H1 (cell line): ENCODE results near the gene UBE2E1. TPM values are rescaled to one million over a fixed set of nuclear protein-coding genes. Genes with fewer than 3 reads are reported as not detected.
A peak's percentile ranks its signal among the peaks of the same experiment; 100 is the strongest.

ENCODE experiments used
- CTCF ChIA-PET: fragments of 300-600 bp; sonication (Branson Sonifier 250); formaldehyde crosslinking; loops from one replicate; lab custom pipeline; 2021; ENCODE audit not compliant: partially characterized antibody; lab: Charles Lee
- POLR2A ChIA-PET: fragments of 300-600 bp; sonication (Branson Sonifier 250); formaldehyde crosslinking; loops from one replicate; lab custom pipeline; 2021; ENCODE audit warnings: inconsistent platforms; ENCODE audit not compliant: partially characterized antibody; lab: Charles Lee
- DNase-seq, 2 experiments: peaks; one replicate each; pipeline versions ENCODE4 v3.0.0 to v3.0.0-alpha.2; 2010 to 2022; ENCODE audit warnings: low spot score in 2 of 2, low read depth in 1 of 2, mixed read lengths in 1 of 2
- FAIRE-seq: peaks from 2 replicates; lab custom pipeline; 2011; peaks lifted over from hg19 to GRCh38; lab: Jason Lieb, UNC
- H2AFZ ChIP-seq: 2 replicates; pipeline ENCODE4 v1.8.1; 2012; ENCODE audit warnings: low read length, inconsistent platforms
- H2AK5ac ChIP-seq: 2 replicates; pipeline ENCODE4 v1.6.1; 2013; ENCODE audit warnings: low read depth, low read length
- H2BK120ac ChIP-seq: replicated peaks from 2 replicates; pipeline ENCODE3; 2013; ENCODE audit warnings: low read depth, low read length, inconsistent platforms
- H2BK12ac ChIP-seq: 2 replicates; pipeline ENCODE4 v1.6.1; 2013; ENCODE audit warnings: low read depth, low read length
- H2BK15ac ChIP-seq: 2 replicates; pipeline ENCODE4 v1.6.1; 2013; ENCODE audit warnings: low read length
- H2BK20ac ChIP-seq: 2 replicates; pipeline ENCODE4 v1.6.1; 2013; ENCODE audit warnings: low read length
- H2BK5ac ChIP-seq: 2 replicates; pipeline ENCODE4 v1.6.1; 2013; ENCODE audit warnings: low read depth, low read length
- H3K14ac ChIP-seq: 2 replicates; pipeline ENCODE4 v1.6.1; 2013; ENCODE audit warnings: inconsistent platforms; ENCODE audit not compliant: insufficient read length
- H3K18ac ChIP-seq: 2 replicates; pipeline ENCODE4 v1.6.1; 2013; ENCODE audit warnings: low read length; ENCODE audit errors: extremely low read depth
- H3K23ac ChIP-seq: 2 replicates; pipeline ENCODE4 v1.6.1; 2013; ENCODE audit warnings: inconsistent platforms; ENCODE audit not compliant: insufficient read length
- H3K23me2 ChIP-seq: 2 replicates; pipeline ENCODE4 v1.6.1; 2013; ENCODE audit warnings: low read depth, low read length
- H3K27ac ChIP-seq: 2 replicates; pipeline ENCODE4 v1.6.1; 2011; ENCODE audit warnings: low read depth, low read length, inconsistent platforms
- H3K27me3 ChIP-seq, 4 experiments: replicated peaks in 1 of 4; 1 replicate in 1 of 4; 2 replicates in 3 of 4; pipeline versions ENCODE4 v1.6.1 to v1.8.1; 2011 to 2013; ENCODE audit warnings: low read length in 3 of 4, mild to moderate bottlenecking in 3 of 4, inconsistent platforms in 2 of 4, mixed read lengths in 2 of 4, moderate library complexity in 1 of 4; ENCODE audit not compliant: control insufficient read depth in 3 of 4, insufficient read depth in 3 of 4; ENCODE audit errors: extremely low read depth in 1 of 4
- H3K36me3 ChIP-seq, 4 experiments: 2 replicates each; pipeline versions ENCODE4 v1.6.1 to v1.8.1; 2011 to 2013; ENCODE audit warnings: mild to moderate bottlenecking in 4 of 4, low read length in 3 of 4, moderate library complexity in 2 of 4, control low read depth in 1 of 4, inconsistent platforms in 1 of 4; ENCODE audit not compliant: insufficient read depth in 4 of 4, control insufficient read depth in 2 of 4
- H3K4ac ChIP-seq: replicated peaks from 2 replicates; pipeline ENCODE3; 2013; ENCODE audit warnings: low read length, low read depth, mixed read lengths, inconsistent platforms; ENCODE audit not compliant: insufficient read length
- H3K4me1 ChIP-seq, 4 experiments: replicated peaks in 1 of 4; 1 replicate in 1 of 4; 2 replicates in 3 of 4; pipeline versions ENCODE4 v1.6.1 to v1.8.1; 2011 to 2013; ENCODE audit warnings: low read length in 3 of 4, inconsistent platforms in 2 of 4, mixed read lengths in 1 of 4; ENCODE audit not compliant: insufficient read depth in 4 of 4, control insufficient read depth in 3 of 4
- H3K4me2 ChIP-seq, 2 experiments: 2 replicates each; pipeline versions ENCODE4 v1.6.1 to v1.8.1; 2011 to 2013; ENCODE audit warnings: low read depth in 2 of 2, low read length in 2 of 2, control low read depth in 1 of 2, inconsistent platforms in 1 of 2, mild to moderate bottlenecking in 1 of 2; ENCODE audit not compliant: insufficient read depth in 1 of 2
- H3K4me3 ChIP-seq, 4 experiments: fragments of 200-600, 300-600 bp in 1 of 4; sonication (generic), shearing (Covaris generic), sonication (Bioruptor Twin) in 1 of 4; 2 replicates each; pipeline versions ENCODE4 v1.5.1 to v1.8.1; 2011 to 2016; ENCODE audit warnings: low read length in 4 of 4, low read depth in 3 of 4, control low read depth in 2 of 4, inconsistent platforms in 2 of 4, mild to moderate bottlenecking in 2 of 4, mixed read lengths in 1 of 4, moderate library complexity in 1 of 4; ENCODE audit not compliant: insufficient read depth in 2 of 4; ENCODE audit errors: extremely low read depth in 1 of 4
- H3K56ac ChIP-seq: replicated peaks from 2 replicates; pipeline ENCODE3; 2013; ENCODE audit warnings: low read depth, mild to moderate bottlenecking, mixed read lengths, low read length, inconsistent platforms; ENCODE audit not compliant: insufficient read length
- H3K79me1 ChIP-seq: 2 replicates; pipeline ENCODE4 v1.6.1; 2013; ENCODE audit warnings: low read depth, low read length, control low read depth
- H3K79me2 ChIP-seq, 2 experiments: 2 replicates each; pipeline versions ENCODE4 v1.6.1 to v1.8.1; 2012 to 2013; ENCODE audit warnings: low read length in 2 of 2, mild to moderate bottlenecking in 2 of 2, inconsistent platforms in 1 of 2; ENCODE audit not compliant: insufficient read depth in 2 of 2, control insufficient read depth in 1 of 2
- H3K9ac ChIP-seq, 4 experiments: replicated peaks in 1 of 4; 1 replicate in 1 of 4; 2 replicates in 3 of 4; pipeline versions ENCODE4 v1.6.1 to v1.8.1; 2011 to 2013; ENCODE audit warnings: low read depth in 3 of 4, low read length in 3 of 4, control low read depth in 2 of 4, mild to moderate bottlenecking in 2 of 4, moderate library complexity in 2 of 4, inconsistent platforms in 1 of 4; ENCODE audit errors: extremely low read depth in 1 of 4
- H3K9me3 ChIP-seq, 2 experiments: 2 replicates each; pipeline versions ENCODE4 v1.6.1 to v1.8.1; 2012 to 2013; ENCODE audit warnings: mild to moderate bottlenecking in 2 of 2, moderate library complexity in 2 of 2, control low read depth in 1 of 2, inconsistent platforms in 1 of 2, low read depth in 1 of 2, low read length in 1 of 2, mixed read lengths in 1 of 2; ENCODE audit not compliant: insufficient read depth in 2 of 2
- H4K20me1 ChIP-seq, 2 experiments: replicated peaks in 1 of 2; 2 replicates each; pipeline versions ENCODE3 to v1.8.1; 2011 to 2013; ENCODE audit warnings: inconsistent platforms in 2 of 2, low read length in 2 of 2, mild to moderate bottlenecking in 1 of 2; ENCODE audit not compliant: insufficient read depth in 2 of 2, control insufficient read depth in 1 of 2
- H4K5ac ChIP-seq: 2 replicates; pipeline ENCODE4 v1.6.1; 2013; ENCODE audit warnings: low read length, low read depth, mixed read lengths, inconsistent platforms; ENCODE audit not compliant: insufficient read length
- H4K8ac ChIP-seq: 2 replicates; pipeline ENCODE4 v1.8.0; 2013; ENCODE audit warnings: mild to moderate bottlenecking, moderate library complexity, low read length, inconsistent platforms; ENCODE audit not compliant: insufficient read depth; ENCODE audit errors: extremely low read depth
- H4K91ac ChIP-seq: replicated peaks from 2 replicates; pipeline ENCODE3; 2013; ENCODE audit warnings: low read length, mixed read lengths, inconsistent platforms; ENCODE audit not compliant: insufficient read length
- MAFK ChIP-seq: IDR thresholded peaks from 2 replicates; pipeline ENCODE4 v1.6.1; 2012; ENCODE audit warnings: low read depth, mild to moderate bottlenecking, improper control_type of control experiment, low read length
- POLR2A ChIP-seq, 2 experiments: IDR thresholded peaks; 1 replicate in 1 of 2; 2 replicates in 1 of 2; pipeline ENCODE4 v1.6.1; 2011; ENCODE audit warnings: low read depth in 2 of 2, low read length in 2 of 2, mild to moderate bottlenecking in 2 of 2; ENCODE audit errors: control extremely low read depth in 1 of 2
- RAD21 ChIP-seq, 2 experiments: IDR thresholded peaks in 1 of 2; conservative IDR thresholded peaks in 1 of 2; 2 replicates each; pipeline ENCODE4 v1.6.1; 2011; ENCODE audit warnings: low read depth in 2 of 2, low read length in 2 of 2, improper control_type of control experiment in 1 of 2, inconsistent platforms in 1 of 2, mild to moderate bottlenecking in 1 of 2, moderate library complexity in 1 of 2
- WGBS, 2 experiments: shearing (Covaris generic) in 1 of 2; methylation state at CpG; one replicate each; pipeline versions ENCODE4 v1.1.6 to v1.1.7; 2013 to 2015; ENCODE audit warnings: low lambda C conversion rate in 2 of 2, mixed read lengths in 2 of 2, inconsistent platforms in 1 of 2, low coverage in 1 of 2, missing lambda C conversion rate in 1 of 2; ENCODE audit not compliant: insufficient replicate concordance in 2 of 2, insufficient coverage in 1 of 2, insufficient read length in 1 of 2; ENCODE audit errors: extremely low coverage in 1 of 2, missing lambda C conversion rate in 1 of 2; 5-methylcytosine and 5-hydroxymethylcytosine counted together
- polyA plus RNA-seq, 7 experiments: library from polyadenylated mRNA; depleted of rRNA in 3 of 7; stranded (reverse) in 5 of 7; unstranded in 2 of 7; fragments of >200 nt in 5 of 7; fragments of 200-250 nt in 2 of 7; gene quantifications; 1 replicate in 5 of 7; 2 replicates in 1 of 7; 4 replicates in 1 of 7; pipeline versions ENCODE4 v1.2.1 to v1.2.3, GENCODE V29; 2011 to 2013; ENCODE audit warnings: missing spikeins in 2 of 7, mixed read lengths in 2 of 7
- total RNA-seq: library from RNA; stranded (reverse); fragmentation: NEBNext Ultra II Directional; extraction: Animal tissue kit (Norgen Biotek cat#: 25700); gene quantifications from 2 replicates; pipeline ENCODE4 v1.2.1, GENCODE V29; 2021

The UBE2E1 gene
- total and polyA plus RNA-seq, 2 of the 8 experiments (the other 6 are each of a cell fraction or from before 2014, with no cell fraction given) = 109 to 141 TPM

- Histone ChIP-seq H3K4me3 (no peak overlapping the region), H3K18ac (no peak overlapping the region), H3K27ac (no peak overlapping the region), H3K56ac (no peak overlapping the region), H3K9me3 (no peaks in the 10 kb centered on the region), H3K4ac (no peak overlapping the region), H4K91ac (no peak overlapping the region), H3K14ac (no peak overlapping the region), H2BK20ac (no peak overlapping the region), H2BK15ac (no peak overlapping the region), H3K36me3 (peaks cover 0 to 3% (median 1%) of the 10 kb centered on the region in 4 experiments; a peak in 3 of 8 replicates), H3K79me1 (no peaks in the 10 kb centered on the region), H4K5ac (no peak overlapping the region), H4K8ac (no peak overlapping the region), H3K4me1 (peaks cover 5 to 16% (median 10%) of the 10 kb centered on the region in 4 experiments), H3K23me2 (no peaks in the 10 kb centered on the region; the same call in 1 of the 2 replicates), H3K9ac (no peak overlapping the region), H3K4me2 (peak overlapping the region in 1 of 2 experiments; percentile 42; a peak in 3 of 4 replicates), H2BK120ac (no peak overlapping the region), H3K79me2 (peaks cover 0 to 86% of the 10 kb centered on the region in 2 experiments; a peak in 2 of 4 replicates), H2BK12ac (0 out of 2 replicates have a peak overlapping the region, but pooled peaks have one; percentile 18), H3K23ac (no peak overlapping the region), H3K27me3 (peaks cover 0 to 1% (median 0%) of the 10 kb centered on the region in 4 experiments; a peak in 1 of 7 replicates), H2BK5ac (peak overlapping the region; percentile 3; the same call in 1 of the 2 replicates), H2AK5ac (no peak overlapping the region), H2AFZ (no peak overlapping the region), H4K20me1 (peaks cover 14 to 17% of the 10 kb centered on the region in 2 experiments)
- ChIA-PET CTCF (interaction anchor here (0.6 to 2.6 kb wide), 7 partner anchors 10 to 122 kb away, joined by 3 to 13 read pairs (median 4); no protein-coding TSS in a partner anchor), POLR2A (interaction anchor here (0.7 to 4.1 kb wide), 10 partner anchors 11 to 90 kb away, joined by 3 to 18 read pairs (median 4); partner anchors contain the start of genes NKIRAS1 and RPL15)
- FAIRE-seq (peak; percentile 69), DNase-seq (peak in 1 of 2 experiments; percentile 21)
- 72% methylated on average over 6 of the region's 6 CpGs; no CpG with 5 or more reads in 1 of the 2 experiments for WGBS, 2 experiments
- TF ChIP-seq RAD21 (IDR thresholded peaks at IDR 0.05 in 1 of 2, conservative IDR thresholded peaks at IDR 0.05 in 1 of 2; ENCODE audit: low read depth in 2 of 2, low read length in 2 of 2) = 0 out of 4 replicates have a peak, but pooled peaks of 1 of the 2 experiments have one; percentile 5
- 0 out of 3 replicates have a peak, but pooled peaks of 1 of the 2 experiments have one; percentile 14 for TF ChIP-seq POLR2A (IDR thresholded peaks at IDR 0.05; ENCODE audit: control extremely low read depth in 1 of 2, low read depth in 2 of 2, low read length in 2 of 2)
- TF ChIP-seq MAFK = no peak
Measured at GRCh38 chr3:23865595-23866396, 60.0 kb downstream of the UBE2E1 start.
